Kidney (tissue), 14 donors: ENCODE measurements around the gene PRKN. TPM values are rescaled to one million over a fixed set of nuclear protein-coding genes. Genes with fewer than 3 reads are reported as not detected.

Source experiments
- DNase-seq, 5 donors: peaks; one replicate each; pipeline ENCODE4 v3.0.0-alpha.2; 2013 to 2020
- FAIRE-seq: peaks from 2 replicates; lab custom pipeline; 2012; peaks lifted over from hg19 to GRCh38; lab: Jason Lieb, UNC
- H3K27ac ChIP-seq, 2 donors: one replicate each; pipeline ENCODE4 v1.7.0; 2013; ENCODE audit warnings: low read depth in 2 of 2, low read length in 2 of 2, inconsistent platforms in 1 of 2
- H3K27me3 ChIP-seq: one replicate; pipeline ENCODE4 v1.7.1; 2013; ENCODE audit warnings: low read length, inconsistent platforms; ENCODE audit not compliant: control insufficient read depth, insufficient read depth
- H3K36me3 ChIP-seq, 3 donors: one replicate each; pipeline versions ENCODE4 v1.7.0 to v1.7.1; 2013; ENCODE audit warnings: low read length in 3 of 3, control low read depth in 1 of 3, inconsistent platforms in 1 of 3; ENCODE audit not compliant: insufficient read depth in 3 of 3, control insufficient read depth in 2 of 3
- H3K4me1 ChIP-seq, 3 donors: one replicate each; pipeline versions ENCODE4 v1.7.0 to v1.7.1; 2013; ENCODE audit warnings: low read length in 3 of 3, inconsistent platforms in 1 of 3, low read depth in 1 of 3; ENCODE audit not compliant: control insufficient read depth in 2 of 3, insufficient read depth in 2 of 3
- H3K4me3 ChIP-seq, 3 donors: one replicate each; pipeline versions ENCODE4 v1.7.0 to v1.8.1; 2013; ENCODE audit warnings: low read length in 3 of 3, control low read depth in 1 of 3, inconsistent platforms in 1 of 3
- H3K9ac ChIP-seq, 3 donors: one replicate each; pipeline versions ENCODE4 v1.7.0 to v1.7.1; 2013; ENCODE audit warnings: low read length in 3 of 3, control low read depth in 1 of 3, inconsistent platforms in 1 of 3
- H3K9me3 ChIP-seq, 3 donors: one replicate each; pipeline versions ENCODE4 v1.7.0 to v1.7.1; 2013; ENCODE audit warnings: low read length in 3 of 3, control low read depth in 1 of 3, inconsistent platforms in 1 of 3; ENCODE audit not compliant: control insufficient read depth in 2 of 3, insufficient read depth in 1 of 3
- intact Hi-C: fragments of 100-400 bp; cut with DNase I; formaldehyde crosslinking; loops from one replicate; pipeline ENCODE4 v1.11.1; 2022
- polyA plus RNA-seq: library from polyadenylated mRNA; stranded (reverse); fragments of 350-450 nt; fragmentation: Illumina TruSeq; extraction: RNeasy Lipid Tissue Mini Kit (QIAGEN cat#74804); gene quantifications from one replicate; pipeline ENCODE4 v1.2.3, GENCODE V29; 2014; ENCODE audit warnings: low read depth, low replicate concordance; ENCODE audit not compliant: insufficient read depth
- total RNA-seq: library from RNA; stranded (reverse); fragmentation: NEBNext Ultra II Directional; extraction: Animal tissue kit (Norgen Biotek cat#: 25700); gene quantifications from one replicate; pipeline ENCODE4 v1.2.1, GENCODE V29; 2021
- TF ChIP-seq, protein P1 (sequence below): IDR thresholded peaks from 3 replicates; pipeline ENCODE4 v1.5.1; 2012; ENCODE audit warnings: mild to moderate bottlenecking, moderate library complexity, borderline replicate concordance; ENCODE audit not compliant: insufficient read depth; ENCODE audit errors: extremely low read depth
- donor health status: control.
- donor health status: control.
- donor health status: control.
- donor health status: control.
- donor health status: control.
- donor health status: DM: yes; HTN: yes; CAD: no.
- donor health status: Normal renal cell carcinoma (clear cell type).

The PRKN gene
- total and polyA plus RNA-seq, 2 donors from 2014 or later, result 8.6 to 10.4 TPM

GRCh38 chr6:161301338-161301737 is 1426.2 kb downstream of the PRKN start:
- no peak for DNase-seq
- intact Hi-C loops, result no loop called here
- TF ChIP-seq, protein P1, sequence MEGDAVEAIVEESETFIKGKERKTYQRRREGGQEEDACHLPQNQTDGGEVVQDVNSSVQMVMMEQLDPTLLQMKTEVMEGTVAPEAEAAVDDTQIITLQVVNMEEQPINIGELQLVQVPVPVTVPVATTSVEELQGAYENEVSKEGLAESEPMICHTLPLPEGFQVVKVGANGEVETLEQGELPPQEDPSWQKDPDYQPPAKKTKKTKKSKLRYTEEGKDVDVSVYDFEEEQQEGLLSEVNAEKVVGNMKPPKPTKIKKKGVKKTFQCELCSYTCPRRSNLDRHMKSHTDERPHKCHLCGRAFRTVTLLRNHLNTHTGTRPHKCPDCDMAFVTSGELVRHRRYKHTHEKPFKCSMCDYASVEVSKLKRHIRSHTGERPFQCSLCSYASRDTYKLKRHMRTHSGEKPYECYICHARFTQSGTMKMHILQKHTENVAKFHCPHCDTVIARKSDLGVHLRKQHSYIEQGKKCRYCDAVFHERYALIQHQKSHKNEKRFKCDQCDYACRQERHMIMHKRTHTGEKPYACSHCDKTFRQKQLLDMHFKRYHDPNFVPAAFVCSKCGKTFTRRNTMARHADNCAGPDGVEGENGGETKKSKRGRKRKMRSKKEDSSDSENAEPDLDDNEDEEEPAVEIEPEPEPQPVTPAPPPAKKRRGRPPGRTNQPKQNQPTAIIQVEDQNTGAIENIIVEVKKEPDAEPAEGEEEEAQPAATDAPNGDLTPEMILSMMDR, result no peak
- Histone ChIP-seq H3K27ac (no peak overlapping the region), H3K27me3 (no peaks in the 10 kb centered on the region), H3K4me1 (no peaks in the 10 kb centered on the region), H3K4me3 (no peak overlapping the region), H3K36me3 (no peaks in the 10 kb centered on the region), H3K9me3 (no peaks in the 10 kb centered on the region), H3K9ac (no peak overlapping the region)
- FAIRE-seq, result no peak

DNA sequence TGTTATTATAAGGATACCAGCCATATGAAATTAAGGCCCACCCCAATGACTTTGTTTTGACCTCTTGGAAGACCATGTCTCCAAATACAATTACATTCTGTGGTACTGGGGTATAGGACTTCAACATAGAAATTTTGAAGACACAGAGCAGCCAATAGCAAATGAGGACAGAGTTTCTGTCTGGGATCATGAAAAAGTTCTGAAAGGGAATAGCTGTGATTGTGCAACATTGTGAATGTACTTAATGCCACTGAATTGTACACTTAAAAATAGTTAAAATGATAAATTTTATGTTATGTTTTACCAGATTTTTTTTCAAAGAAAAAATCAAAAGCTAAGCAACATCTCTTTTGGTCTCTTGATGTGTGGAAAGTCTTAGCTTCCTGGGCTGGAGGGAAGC is 1426.7 kb downstream of the PRKN start:
- TF ChIP-seq, protein P1, result no peak
- FAIRE-seq, result no peak

GRCh38 chr6:161299726-161300125 is 1427.8 kb downstream of the PRKN start:
- no peaks in the 10 kb centered on the region for H3K27me3 ChIP-seq
- no peak overlapping the region for H3K9ac ChIP-seq
- H3K36me3 ChIP-seq, result no peaks in the 10 kb centered on the region
- FAIRE-seq (no peak), DNase-seq (no peak)
- no peak overlapping the region for H3K4me3 ChIP-seq
- TF ChIP-seq, protein P1, result no peak
- no peaks in the 10 kb centered on the region for H3K9me3 ChIP-seq
- H3K4me1 ChIP-seq, result no peaks in the 10 kb centered on the region
- no peak overlapping the region for H3K27ac ChIP-seq
- intact Hi-C loops, result no loop called here

More for the DNA sequence above, 1426.7 kb downstream of the PRKN start:
- H3K36me3 ChIP-seq, result no peaks in the 10 kb centered on the region
- no peak for DNase-seq
- no peak overlapping the region for H3K9ac ChIP-seq
- H3K9me3 ChIP-seq, result no peaks in the 10 kb centered on the region
- intact Hi-C loops, result no loop called here
- H3K4me1 ChIP-seq, result no peaks in the 10 kb centered on the region
- no peak overlapping the region for H3K27ac ChIP-seq
- no peaks in the 10 kb centered on the region for H3K27me3 ChIP-seq
- no peak overlapping the region for H3K4me3 ChIP-seq

Other genes starting within 250 kb of the PRKN start
- gene PACRG, start 208 bp upstream of the PRKN start, total RNA-seq, result 7.4 TPM
- gene PACRG, start 208 bp upstream of the PRKN start, polyA plus RNA-seq, result 20.0 TPM